NCI-H2029 treated with DMSO at 0.1 percent for 48 hours (cell line): ENCODE data around the gene MYO18B.

Experiments
- DNase-seq: peaks from one replicate; lab custom pipeline; 2025; lab: John Stamatoyannopoulos, UW

Gene MYO18B

GRCh38 chr22:25749420-25750169, 7.6 kb downstream of the MYO18B start:
- no peak for DNase-seq

GRCh38 chr22:25750569-25751173, 8.7 kb downstream of the MYO18B start:
- no peak for DNase-seq

GRCh38 chr22:25751174-25751581, 9.2 kb downstream of the MYO18B start:
- no peak for DNase-seq

GRCh38 chr22:25752615-25753214, 10.7 kb downstream of the MYO18B start:
- no peak for DNase-seq

GRCh38 chr22:25753252-25753651, 11.3 kb downstream of the MYO18B start:
- no peak for DNase-seq

- DNase-seq = no peak
These were observed 12.7 kb downstream of the MYO18B start for GRCh38 chr22:25754527-25755202.

GRCh38 chr22:25757686-25758085, 15.7 kb downstream of the MYO18B start:
- no peak for DNase-seq

- no peak for DNase-seq
These were observed 16.3 kb downstream of the MYO18B start for GRCh38 chr22:25758316-25758715.

- no peak for DNase-seq
These were observed 17.8 kb downstream of the MYO18B start for GRCh38 chr22:25759825-25760231.

- DNase-seq = no peak
These were observed 18.3 kb downstream of the MYO18B start for GRCh38 chr22:25760294-25760693.

GRCh38 chr22:25760848-25761595, 19.0 kb downstream of the MYO18B start:
- DNase-seq = no peak

- no peak for DNase-seq
These were observed 20.2 kb downstream of the MYO18B start for GRCh38 chr22:25762147-25762546.

- DNase-seq = no peak
These were observed 21.3 kb downstream of the MYO18B start for GRCh38 chr22:25763239-25763777.

GRCh38 chr22:25764270-25765015, 22.5 kb downstream of the MYO18B start:
- DNase-seq = no peak

- DNase-seq = no peak
These were observed 23.0 kb downstream of the MYO18B start for GRCh38 chr22:25765016-25765367.

- no peak for DNase-seq
These were observed 23.8 kb downstream of the MYO18B start for GRCh38 chr22:25765801-25766200.

GRCh38 chr22:25766418-25766817, 24.4 kb downstream of the MYO18B start:
- DNase-seq = no peak

- no peak for DNase-seq
These were observed 28.3 kb downstream of the MYO18B start for GRCh38 chr22:25770333-25770732.

GRCh38 chr22:25772288-25772687, 30.3 kb downstream of the MYO18B start:
- DNase-seq = no peak

- no peak for DNase-seq
These were observed 32.6 kb downstream of the MYO18B start for GRCh38 chr22:25774575-25775026.

GRCh38 chr22:25775531-25775930, 33.5 kb downstream of the MYO18B start:
- no peak for DNase-seq
